Measurements from ENCODE around the gene WNT10A. TPM values are rescaled to one million over a fixed set of nuclear protein-coding genes. Genes with fewer than 3 reads are reported as not detected.

Gene WNT10A
- total and polyA plus RNA-seq, 12 donors, result 0.01 to 0.56 (median 0.18) TPM; not detected in 8

- DNase-seq (peak; percentile 34 to 49), ATAC-seq (peak; percentile 69 to 86 (median 78))
- Histone ChIP-seq H3K9me3 (peaks cover 0 to 9% (median 3%) of the 10 kb centered on the region in 11 donors), H3K27me3 (peaks cover 0 to 65% (median 32%) of the 10 kb centered on the region in 7 donors), H3K4me1 (peaks cover 0 to 28% (median 13%) of the 10 kb centered on the region in 9 donors), H3K27ac (peak overlapping the region in 9 of 10 donors; percentile 5 to 87 (median 67)), H3K4me3 (no peak overlapping the region), H3K36me3 (no peaks in the 10 kb centered on the region)
- TF ChIP-seq, protein P1, sequence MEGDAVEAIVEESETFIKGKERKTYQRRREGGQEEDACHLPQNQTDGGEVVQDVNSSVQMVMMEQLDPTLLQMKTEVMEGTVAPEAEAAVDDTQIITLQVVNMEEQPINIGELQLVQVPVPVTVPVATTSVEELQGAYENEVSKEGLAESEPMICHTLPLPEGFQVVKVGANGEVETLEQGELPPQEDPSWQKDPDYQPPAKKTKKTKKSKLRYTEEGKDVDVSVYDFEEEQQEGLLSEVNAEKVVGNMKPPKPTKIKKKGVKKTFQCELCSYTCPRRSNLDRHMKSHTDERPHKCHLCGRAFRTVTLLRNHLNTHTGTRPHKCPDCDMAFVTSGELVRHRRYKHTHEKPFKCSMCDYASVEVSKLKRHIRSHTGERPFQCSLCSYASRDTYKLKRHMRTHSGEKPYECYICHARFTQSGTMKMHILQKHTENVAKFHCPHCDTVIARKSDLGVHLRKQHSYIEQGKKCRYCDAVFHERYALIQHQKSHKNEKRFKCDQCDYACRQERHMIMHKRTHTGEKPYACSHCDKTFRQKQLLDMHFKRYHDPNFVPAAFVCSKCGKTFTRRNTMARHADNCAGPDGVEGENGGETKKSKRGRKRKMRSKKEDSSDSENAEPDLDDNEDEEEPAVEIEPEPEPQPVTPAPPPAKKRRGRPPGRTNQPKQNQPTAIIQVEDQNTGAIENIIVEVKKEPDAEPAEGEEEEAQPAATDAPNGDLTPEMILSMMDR (IDR thresholded peaks at IDR 0.05), result no peak
- intact Hi-C loops (cut with DNase I), result loop anchor here in 1 of 10 donors (10.0 kb wide), 1 partner anchor 118 kb away; the partner anchor contains the start of gene TTLL4
- 33 to 66% methylated on average over 3 of the region's 3 CpGs for WGBS, 2 donors
Observed at GRCh38 chr2:218832520-218832919, 48.1 kb upstream of the WNT10A start.

DNA sequence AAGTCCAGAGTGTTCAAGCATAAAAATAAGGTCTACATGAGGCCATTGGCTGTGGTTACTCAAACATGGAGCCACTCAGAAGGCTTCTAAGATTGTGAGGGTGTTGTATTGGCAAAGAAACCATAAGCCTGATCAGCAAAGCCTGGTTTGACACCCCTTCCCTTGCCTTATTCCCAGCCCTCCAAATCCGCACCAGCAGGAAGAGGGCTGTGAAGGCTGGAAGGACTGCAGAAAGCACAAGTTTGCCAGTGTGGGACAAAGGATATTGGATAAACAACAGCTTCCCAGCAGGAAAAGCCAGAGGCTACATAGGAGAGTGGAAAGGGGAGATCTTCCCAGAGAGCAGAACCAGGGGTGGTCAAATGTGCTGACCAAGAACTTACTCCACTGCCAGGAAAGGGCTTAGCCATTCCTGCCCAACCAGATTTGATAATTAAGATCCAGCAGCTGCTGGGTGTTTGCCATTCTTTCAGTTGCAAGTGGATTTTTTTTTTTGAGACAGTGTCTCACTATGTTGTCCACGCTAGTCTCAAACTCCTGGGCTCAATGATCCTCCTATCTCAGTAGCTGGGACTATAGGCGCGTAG lies 47.5 kb upstream of the WNT10A start:
- TF ChIP-seq, protein P1 (IDR thresholded peaks at IDR 0.05), result no peak
- no peak for DNase-seq
- intact Hi-C loops (cut with DNase I), result loop anchor here in 1 of 10 donors (10.0 kb wide), 1 partner anchor 118 kb away; the partner anchor contains the start of gene TTLL4
- WGBS, 2 donors, result 63 to 64% methylated on average over 4 of the region's 4 CpGs
- H3K36me3 ChIP-seq, result no peaks in the 10 kb centered on the region
- peaks cover 0 to 15% (median 5%) of the 10 kb centered on the region in 11 donors for H3K9me3 ChIP-seq
- H3K27ac ChIP-seq, result peak overlapping the region; percentile 5 to 87 (median 67)
- H3K27me3 ChIP-seq, result peaks cover 0 to 62% (median 32%) of the 10 kb centered on the region in 7 donors
- peaks cover 0 to 28% (median 13%) of the 10 kb centered on the region in 9 donors for H3K4me1 ChIP-seq
- no peak overlapping the region for H3K4me3 ChIP-seq
- ATAC-seq, result peak in 2 of 8 donors; percentile 1 to 8

DNA sequence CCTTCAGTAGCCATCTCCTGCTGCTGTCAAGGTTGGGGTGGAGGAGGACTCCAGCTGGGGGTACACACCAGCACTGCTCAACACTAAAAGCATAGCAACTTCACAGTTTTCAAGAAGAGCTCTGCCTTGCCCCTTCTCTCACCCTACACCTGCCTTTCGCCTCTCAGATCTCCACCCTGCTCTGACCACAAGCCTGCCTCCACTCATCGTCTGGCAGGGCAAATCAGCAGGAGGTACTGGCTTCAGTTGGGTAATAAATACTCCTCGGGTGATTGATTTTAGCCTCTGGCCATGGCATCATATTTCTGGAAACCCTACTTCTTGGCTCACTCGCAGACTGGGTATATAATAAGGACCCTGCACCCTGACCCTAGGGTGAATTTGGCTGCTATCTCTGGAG lies 46.0 kb upstream of the WNT10A start:
- DNase-seq (no peak), ATAC-seq (no peak)
- peaks cover 0 to 34% (median 13%) of the 10 kb centered on the region in 9 donors for H3K4me1 ChIP-seq
- 68 to 76% methylated on average over 4 of the region's 4 CpGs for WGBS, 2 donors
- peaks cover 0 to 56% (median 26%) of the 10 kb centered on the region in 7 donors for H3K27me3 ChIP-seq
- TF ChIP-seq, protein P1 (IDR thresholded peaks at IDR 0.05), result no peak
- no peak overlapping the region for H3K4me3 ChIP-seq
- no peak overlapping the region for H3K27ac ChIP-seq
- no peaks in the 10 kb centered on the region for H3K36me3 ChIP-seq
- intact Hi-C loops (cut with DNase I), result loop anchor here in 1 of 10 donors (10.0 kb wide), 1 partner anchor 120 kb away; the partner anchor contains the start of gene TTLL4
- H3K9me3 ChIP-seq, result peaks cover 0 to 24% (median 5%) of the 10 kb centered on the region in 11 donors

GRCh38 chr2:218837495-218837894 lies 43.2 kb upstream of the WNT10A start:
- TF ChIP-seq, protein P1 (IDR thresholded peaks at IDR 0.05), result no peak
- Histone ChIP-seq H3K4me1 (peaks cover 0 to 26% (median 1%) of the 10 kb centered on the region in 9 donors), H3K27ac (no peak overlapping the region), H3K4me3 (no peak overlapping the region), H3K36me3 (no peaks in the 10 kb centered on the region), H3K9me3 (peaks cover 0 to 31% (median 5%) of the 10 kb centered on the region in 11 donors), H3K27me3 (peaks cover 0 to 41% (median 11%) of the 10 kb centered on the region in 7 donors)
- DNase-seq, result no peak
- intact Hi-C loops (cut with DNase I), result loop anchor here in 1 of 10 donors (10.0 kb wide), 1 partner anchor 123 kb away; the partner anchor contains the start of gene TTLL4
- WGBS, 2 donors, result 94 to 97% methylated on average over 2 of the region's 2 CpGs
- no peak for ATAC-seq
